Thoracic aorta (tissue), 2 donors: ENCODE results near the gene SIN3A. TPM values are rescaled to one million over a fixed set of nuclear protein-coding genes. Genes with fewer than 3 reads are reported as not detected.
"Not testable (repeated sequence)": the region's sequence is repeated elsewhere in the genome, so short reads cannot be mapped to it uniquely, and the experiment has no call there.

Experiments used
- ATAC-seq: fragments of 150-250 bp; one replicate; pipeline ENCODE4 v1.8.0; 2017; ENCODE audit warnings: low read depth; ENCODE audit not compliant: insufficient number of reproducible peaks, low FRiP score
- DNase-seq: peaks from one replicate; pipeline ENCODE4 v3.0.0-alpha.2; 2020; ENCODE audit warnings: low spot score
- H3K27ac ChIP-seq, 2 donors: fragments of 200-600 bp; sonication (generic); 1 replicate in 1 of 2; 2 replicates in 1 of 2; pipeline ENCODE4 v1.5.1; 2016; ENCODE audit warnings: mild to moderate bottlenecking in 2 of 2, moderate library complexity in 2 of 2
- H3K27me3 ChIP-seq: fragments of 200-600 bp; sonication (generic); replicated peaks from 2 replicates; pipeline ENCODE4 v1.6.0; 2016; ENCODE audit warnings: mild to moderate bottlenecking; ENCODE audit not compliant: insufficient read depth
- H3K36me3 ChIP-seq: fragments of 200-600 bp; sonication (generic); one replicate; pipeline ENCODE4 v1.5.1; 2016
- H3K4me1 ChIP-seq, 2 donors: fragments of 200-600 bp; sonication (generic); 1 replicate in 1 of 2; 2 replicates in 1 of 2; pipeline versions ENCODE4 v1.5.1 to v1.6.0; 2016; ENCODE audit warnings: low read depth in 2 of 2, mild to moderate bottlenecking in 1 of 2; ENCODE audit not compliant: control insufficient read depth in 1 of 2
- H3K4me3 ChIP-seq: fragments of 200-600 bp; sonication (generic); 2 replicates; pipeline ENCODE4 v1.5.1; 2016; ENCODE audit warnings: mild to moderate bottlenecking
- H3K9me3 ChIP-seq: fragments of 200-600 bp; sonication (generic); 2 replicates; pipeline ENCODE4 v1.5.1; 2016
- CTCF ChIP-seq: fragments of 200-600 bp; sonication (generic); IDR thresholded peaks from one replicate; pipeline ENCODE4 v1.5.1; 2019; ENCODE audit warnings: antibody characterized with exemption
- total RNA-seq, 2 donors: library from RNA; depleted of rRNA; stranded (reverse); fragments of >200 nt; gene quantifications; one replicate each; pipeline versions ENCODE4 v1.1.0 to v1.2.3, GENCODE V29; 2016

The SIN3A gene
- total RNA-seq, 2 donors from 2014 or later: 34.0 to 52.5 TPM

GRCh38 chr15:75479670-75480069, 28.2 kb upstream of the SIN3A start:
- TF ChIP-seq CTCF: no peak
- H3K36me3 ChIP-seq: peaks cover 25% of the 10 kb centered on the region
- H3K4me1 ChIP-seq: no peaks in the 10 kb centered on the region
- H3K27me3 ChIP-seq: no peaks in the 10 kb centered on the region
- DNase-seq (no peak), ATAC-seq (no peak)
- no peaks in the 10 kb centered on the region for H3K9me3 ChIP-seq
- H3K27ac ChIP-seq: no peak overlapping the region
- no peak overlapping the region for H3K4me3 ChIP-seq

- not testable (repeated sequence) for H3K4me3 ChIP-seq, H3K9me3 ChIP-seq, ATAC-seq, DNase-seq, H3K4me1 ChIP-seq, H3K27ac ChIP-seq, H3K27me3 ChIP-seq
- peaks cover 32% of the 10 kb centered on the region for H3K36me3 ChIP-seq
Observed at GRCh38 chr15:75477094-75477493, 25.6 kb upstream of the SIN3A start.

- no peaks in the 10 kb centered on the region for H3K9me3 ChIP-seq
- H3K27me3 ChIP-seq: no peaks in the 10 kb centered on the region
- no peak overlapping the region for H3K27ac ChIP-seq
- H3K4me3 ChIP-seq: no peak overlapping the region
- no peak for DNase-seq
- no peaks in the 10 kb centered on the region for H3K4me1 ChIP-seq
- H3K36me3 ChIP-seq: peaks cover 38% of the 10 kb centered on the region
- no peak for TF ChIP-seq CTCF
- no peak for ATAC-seq
Observed at GRCh38 chr15:75468913-75469598, 17.6 kb upstream of the SIN3A start.

GRCh38 chr15:75460646-75461045, 9.2 kb upstream of the SIN3A start:
- Histone ChIP-seq H3K4me3 (no peak overlapping the region), H3K9me3 (no peaks in the 10 kb centered on the region), H3K36me3 (no peaks in the 10 kb centered on the region), H3K27ac (no peak overlapping the region), H3K27me3 (no peaks in the 10 kb centered on the region), H3K4me1 (peaks cover 15 to 27% of the 10 kb centered on the region in 2 donors)
- DNase-seq: no peak
- TF ChIP-seq CTCF: no peak
- no peak for ATAC-seq

- H3K36me3 ChIP-seq: no peaks in the 10 kb centered on the region
- no peak overlapping the region for H3K4me3 ChIP-seq
- no peaks in the 10 kb centered on the region for H3K27me3 ChIP-seq
- ATAC-seq (no peak), DNase-seq (no peak)
- peaks cover 15 to 27% of the 10 kb centered on the region in 2 donors for H3K4me1 ChIP-seq
- TF ChIP-seq CTCF: no peak
- no peak overlapping the region for H3K27ac ChIP-seq
- no peaks in the 10 kb centered on the region for H3K9me3 ChIP-seq
Observed at GRCh38 chr15:75459581-75459980, 8.1 kb upstream of the SIN3A start.

- Histone ChIP-seq H3K9me3 (no peaks in the 10 kb centered on the region), H3K4me3 (peak overlapping the region; percentile 96), H3K36me3 (no peaks in the 10 kb centered on the region), H3K4me1 (peaks cover 12 to 30% of the 10 kb centered on the region in 2 donors), H3K27ac (peak overlapping the region; percentile 91 to 98), H3K27me3 (no peaks in the 10 kb centered on the region)
- TF ChIP-seq CTCF: no peak
- ATAC-seq (no peak), DNase-seq (no peak)
Observed at GRCh38 chr15:75456710-75457109, 5.2 kb upstream of the SIN3A start.
